ENCODE measurements around the gene LRG1.

GRCh38 chr19:4556597-4557127 lies 16.8 kb upstream of the LRG1 start:
- TF ChIP-seq CTCF (IDR thresholded peaks at IDR 0.05; ENCODE audit: insufficient read depth, low read length) (no peak), POLR2AphosphoS5 (IDR thresholded peaks at IDR 0.05; ENCODE audit: low read depth) (no peak), REST (IDR thresholded peaks at IDR 0.05; ENCODE audit: insufficient replicate concordance, low read depth) (no peak), GABPA (IDR thresholded peaks at IDR 0.05; ENCODE audit: low read depth) (no peak), SPI1 (IDR thresholded peaks at IDR 0.05; ENCODE audit: borderline replicate concordance, low read depth) (no peak)
